Body of pancreas (tissue), 4 donors: ENCODE results near the gene PPFIBP2. TPM values are rescaled to one million over a fixed set of nuclear protein-coding genes. Genes with fewer than 3 reads are reported as not detected.
A peak's percentile ranks its signal among the peaks of the same experiment; 100 is the strongest.

Experiments used
- ATAC-seq: fragments of 150-250 bp; one replicate; pipeline ENCODE4 v1.9.1; 2016
- DNase-seq, 4 donors: peaks; one replicate each; pipeline ENCODE4 v3.0.0-alpha.2; 2019
- H3K27ac ChIP-seq, 4 donors: fragments of 200-600 bp; sonication (generic); 1 replicate in 3 of 4; 2 replicates in 1 of 4; pipeline versions ENCODE4 v1.5.1 to v1.6.1; 2016 to 2019; ENCODE audit warnings: mild to moderate bottlenecking in 1 of 4, mixed read lengths in 1 of 4, moderate library complexity in 1 of 4
- H3K27me3 ChIP-seq, 2 donors: fragments of 200-600 bp; sonication (generic); one replicate each; pipeline ENCODE4 v1.6.0; 2016; ENCODE audit warnings: mild to moderate bottlenecking in 1 of 2
- H3K36me3 ChIP-seq, 2 donors: fragments of 200-600 bp; sonication (generic); replicated peaks in 1 of 2; 2 replicates each; pipeline ENCODE4 v1.5.1; 2016; ENCODE audit warnings: low read depth in 2 of 2; ENCODE audit not compliant: insufficient read depth in 1 of 2
- H3K4me1 ChIP-seq: fragments of 200-600 bp; sonication (generic); one replicate; pipeline ENCODE4 v1.6.0; 2016
- H3K4me3 ChIP-seq, 2 donors: fragments of 200-600 bp; sonication (generic); 1 replicate in 1 of 2; 2 replicates in 1 of 2; pipeline ENCODE4 v1.5.1; 2016 to 2019
- H3K9me3 ChIP-seq, 3 donors: fragments of 200-600 bp; sonication (generic); 1 replicate in 2 of 3; 2 replicates in 1 of 3; pipeline ENCODE4 v1.5.1; 2016
- POLR2A ChIP-seq, 3 donors: fragments of 450-650 bp; IDR thresholded peaks; one replicate each; pipeline ENCODE4 v1.6.1; 2016; ENCODE audit warnings: antibody characterized with exemption in 3 of 3, mild to moderate bottlenecking in 2 of 3
- WGBS, 2 donors: methylation state at CpG; one replicate each; pipeline ENCODE4 v1.1.5; 2017; 5-methylcytosine and 5-hydroxymethylcytosine counted together
- intact Hi-C: fragments of 100-400 bp; cut with DNase I; formaldehyde crosslinking; loops from one replicate; pipeline ENCODE4 v1.15.1; 2023
- total RNA-seq, 2 donors: library from RNA; depleted of rRNA; stranded (reverse); fragments of >200 nt; gene quantifications; one replicate each; pipeline ENCODE4 v1.1.0, GENCODE V29; 2016
- TF ChIP-seq, protein P1 (sequence below), 7 experiments: fragments of 450-650 bp in 4 of 7; fragments of 200-600 bp in 3 of 7; sonication (generic) in 3 of 7; IDR thresholded peaks; one replicate each; pipeline ENCODE4 v1.5.1; 2016 to 2019; ENCODE audit warnings: antibody characterized with exemption in 7 of 7

PPFIBP2 gene
- total RNA-seq, 2 donors from 2014 or later, result 34.9 to 35.3 TPM

DNA sequence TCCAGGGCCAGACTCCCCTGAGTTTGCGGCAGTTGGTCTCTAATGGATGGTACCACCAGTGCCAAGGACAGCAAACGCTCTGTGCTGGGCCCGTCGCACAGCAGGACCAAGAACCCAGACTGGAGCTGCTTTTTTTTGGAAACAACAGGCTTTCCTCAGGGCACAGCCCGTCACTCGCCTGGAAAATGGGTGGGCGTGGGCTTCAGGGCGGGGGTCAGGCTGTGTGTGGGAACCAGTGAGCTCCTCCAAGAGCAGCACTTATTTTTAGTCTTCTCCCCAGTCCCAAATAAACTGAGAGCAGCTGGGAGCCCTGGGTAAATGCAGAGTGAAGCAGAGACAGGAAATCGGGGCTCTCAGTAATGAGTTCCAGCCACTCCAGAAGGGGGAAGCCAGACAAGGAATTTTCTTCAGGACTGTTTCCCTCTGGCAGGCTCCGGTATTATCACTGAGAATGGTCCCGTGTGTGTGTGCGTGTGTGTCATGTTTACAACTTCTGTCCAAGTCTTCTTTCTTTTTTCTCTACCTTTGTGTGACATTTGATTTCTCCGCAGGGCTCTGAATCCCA, 63.0 kb downstream of the PPFIBP2 start:
- DNase-seq (no peak), ATAC-seq (no peak)
- intact Hi-C loops, result no loop called here
- TF ChIP-seq, protein P1, sequence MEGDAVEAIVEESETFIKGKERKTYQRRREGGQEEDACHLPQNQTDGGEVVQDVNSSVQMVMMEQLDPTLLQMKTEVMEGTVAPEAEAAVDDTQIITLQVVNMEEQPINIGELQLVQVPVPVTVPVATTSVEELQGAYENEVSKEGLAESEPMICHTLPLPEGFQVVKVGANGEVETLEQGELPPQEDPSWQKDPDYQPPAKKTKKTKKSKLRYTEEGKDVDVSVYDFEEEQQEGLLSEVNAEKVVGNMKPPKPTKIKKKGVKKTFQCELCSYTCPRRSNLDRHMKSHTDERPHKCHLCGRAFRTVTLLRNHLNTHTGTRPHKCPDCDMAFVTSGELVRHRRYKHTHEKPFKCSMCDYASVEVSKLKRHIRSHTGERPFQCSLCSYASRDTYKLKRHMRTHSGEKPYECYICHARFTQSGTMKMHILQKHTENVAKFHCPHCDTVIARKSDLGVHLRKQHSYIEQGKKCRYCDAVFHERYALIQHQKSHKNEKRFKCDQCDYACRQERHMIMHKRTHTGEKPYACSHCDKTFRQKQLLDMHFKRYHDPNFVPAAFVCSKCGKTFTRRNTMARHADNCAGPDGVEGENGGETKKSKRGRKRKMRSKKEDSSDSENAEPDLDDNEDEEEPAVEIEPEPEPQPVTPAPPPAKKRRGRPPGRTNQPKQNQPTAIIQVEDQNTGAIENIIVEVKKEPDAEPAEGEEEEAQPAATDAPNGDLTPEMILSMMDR (IDR thresholded peaks at IDR 0.05), result no peak
- TF ChIP-seq POLR2A (IDR thresholded peaks at IDR 0.05), result no peak
- H3K9me3 ChIP-seq, result no peaks in the 10 kb centered on the region
- 65 to 73% methylated on average over 5 to 13 of the region's 13 CpGs for WGBS, 2 donors
- no peaks in the 10 kb centered on the region for H3K36me3 ChIP-seq
- no peaks in the 10 kb centered on the region for H3K27me3 ChIP-seq
- H3K4me1 ChIP-seq, result peaks cover 28% of the 10 kb centered on the region
- no peak overlapping the region for H3K4me3 ChIP-seq
- peak overlapping the region in 1 of 4 donors; percentile 34 for H3K27ac ChIP-seq

DNA sequence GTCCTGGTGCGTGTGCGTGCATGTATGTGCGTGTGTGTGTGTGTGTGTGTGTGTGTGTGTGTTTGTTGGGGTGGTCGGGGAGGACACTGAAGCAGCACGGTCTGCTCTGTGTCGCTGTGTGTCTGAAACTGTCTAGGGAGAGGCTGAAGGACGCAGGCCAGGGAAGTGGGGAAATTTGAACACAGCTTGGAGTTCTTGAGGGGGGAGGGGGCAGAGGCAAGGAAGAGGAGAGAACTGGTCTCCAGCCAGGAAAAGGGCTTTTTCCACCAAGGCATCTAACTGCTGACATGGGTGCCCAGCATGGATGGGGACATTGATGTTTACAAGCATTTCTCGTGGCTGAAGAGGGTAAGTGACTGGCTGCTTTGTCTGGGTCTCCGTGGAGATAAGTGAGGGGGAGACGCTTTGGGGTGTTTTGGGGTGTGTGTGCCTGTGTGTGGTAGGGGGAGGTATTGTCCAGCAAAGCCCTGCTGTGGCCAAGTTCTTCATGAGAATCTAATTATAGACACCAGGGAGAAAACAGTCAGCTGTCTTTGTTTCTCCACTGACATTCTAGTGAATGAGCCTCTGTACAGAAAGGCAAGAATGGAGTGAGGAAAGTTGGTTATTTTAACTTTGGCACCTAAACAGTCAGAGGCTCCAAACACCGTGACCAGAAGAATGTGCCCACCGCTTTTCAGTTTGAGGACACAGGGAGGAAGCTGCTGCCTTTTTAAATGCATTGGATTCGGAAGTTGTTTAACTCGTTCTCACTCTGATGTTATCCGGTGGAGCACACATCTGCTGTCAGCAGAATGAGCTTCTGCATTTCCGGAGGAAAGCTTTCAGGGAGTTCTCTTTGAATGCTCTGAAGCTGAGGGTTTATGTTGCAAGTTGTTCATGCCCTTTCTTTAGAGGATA, 63.7 kb downstream of the PPFIBP2 start:
- intact Hi-C loops, result no loop called here
- ATAC-seq (no peak), DNase-seq (no peak)
- 52 to 62% methylated on average over 16 of the region's 16 CpGs for WGBS, 2 donors
- H3K36me3 ChIP-seq, result no peaks in the 10 kb centered on the region
- TF ChIP-seq, protein P1 (IDR thresholded peaks at IDR 0.05), result no peak
- TF ChIP-seq POLR2A (IDR thresholded peaks at IDR 0.05), result peak in 1 of 3 donors; percentile 9
- H3K27ac ChIP-seq, result peak overlapping the region; percentile 9 to 37 (median 20)
- peaks cover 21% of the 10 kb centered on the region for H3K4me1 ChIP-seq
- no peaks in the 10 kb centered on the region for H3K27me3 ChIP-seq
- no peak overlapping the region for H3K4me3 ChIP-seq
- no peaks in the 10 kb centered on the region for H3K9me3 ChIP-seq

DNA sequence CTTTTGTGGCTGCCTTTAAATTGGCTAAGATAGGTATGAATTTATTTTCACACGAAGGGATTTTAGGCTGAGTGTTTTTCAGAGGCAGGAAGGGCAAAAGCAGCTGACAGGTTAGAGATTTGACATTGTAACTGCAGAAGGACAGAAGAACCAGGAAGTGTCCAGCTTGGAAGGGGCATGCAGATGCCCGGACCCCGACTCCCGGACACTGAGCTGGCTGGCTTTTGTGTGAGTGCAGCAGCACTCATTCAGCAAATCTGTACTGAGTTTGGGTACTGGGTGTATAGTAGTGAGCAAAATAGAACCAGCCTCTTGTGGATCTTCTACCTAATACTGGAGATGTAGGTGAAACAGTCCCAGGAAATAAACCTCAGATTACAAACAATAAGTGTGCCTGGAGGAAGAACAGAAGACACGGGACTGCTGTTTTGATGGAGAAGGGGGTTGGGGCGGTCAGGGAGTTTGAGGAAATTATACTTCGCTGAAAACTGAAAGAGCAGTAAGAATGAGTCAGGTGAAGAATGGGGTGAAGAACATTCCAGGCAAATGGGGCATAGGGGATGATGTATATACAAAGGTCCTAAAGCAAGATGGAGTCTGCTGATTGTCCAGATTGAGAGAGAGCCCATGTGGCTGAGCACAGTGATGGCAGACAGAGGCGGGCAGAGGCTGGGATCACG, 64.6 kb downstream of the PPFIBP2 start:
- Histone ChIP-seq H3K9me3 (no peaks in the 10 kb centered on the region), H3K27me3 (no peaks in the 10 kb centered on the region), H3K36me3 (no peaks in the 10 kb centered on the region), H3K4me1 (peaks cover 17% of the 10 kb centered on the region), H3K27ac (peak overlapping the region in 3 of 4 donors; percentile 9 to 37 (median 26)), H3K4me3 (no peak overlapping the region)
- DNase-seq, result no peak
- 65 to 74% methylated on average over 9 of the region's 9 CpGs for WGBS, 2 donors
- TF ChIP-seq POLR2A (IDR thresholded peaks at IDR 0.05), result no peak
- intact Hi-C loops, result no loop called here
- no peak for ATAC-seq

DNA sequence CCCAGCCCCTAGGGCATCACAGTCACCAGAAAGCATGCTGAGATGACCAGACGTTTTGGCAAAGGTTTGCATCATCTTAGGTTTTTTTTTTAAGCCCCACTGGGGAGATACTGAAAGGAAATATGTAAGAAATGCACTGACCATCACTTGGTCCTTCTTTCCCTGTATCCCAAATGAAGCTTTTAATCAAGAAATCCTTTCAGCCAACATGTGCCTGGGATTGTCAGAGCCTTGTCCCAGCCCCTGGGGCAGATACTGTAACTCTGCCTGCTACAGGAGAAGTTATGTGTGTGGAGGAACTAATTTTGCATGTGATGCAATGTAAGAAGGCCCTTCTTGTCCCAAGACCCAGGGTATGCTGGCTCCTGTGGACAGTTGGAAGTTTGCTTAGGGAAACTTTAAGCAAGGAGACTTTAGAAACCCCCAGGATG, 65.6 kb downstream of the PPFIBP2 start:
- WGBS, 2 donors, result 45 to 46% methylated on average over 1 of the region's 1 CpG
- ATAC-seq (peak; percentile 23), DNase-seq (peak in 1 of 4 donors; percentile 9)
- H3K9me3 ChIP-seq, result no peaks in the 10 kb centered on the region
- TF ChIP-seq POLR2A (IDR thresholded peaks at IDR 0.05), result no peak
- TF ChIP-seq, protein P1 (IDR thresholded peaks at IDR 0.05), result no peak
- no peaks in the 10 kb centered on the region for H3K27me3 ChIP-seq
- no peaks in the 10 kb centered on the region for H3K36me3 ChIP-seq
- no peak overlapping the region for H3K4me3 ChIP-seq
- H3K27ac ChIP-seq, result no peak overlapping the region
- peaks cover 10% of the 10 kb centered on the region for H3K4me1 ChIP-seq
- intact Hi-C loops, result no loop called here

DNA sequence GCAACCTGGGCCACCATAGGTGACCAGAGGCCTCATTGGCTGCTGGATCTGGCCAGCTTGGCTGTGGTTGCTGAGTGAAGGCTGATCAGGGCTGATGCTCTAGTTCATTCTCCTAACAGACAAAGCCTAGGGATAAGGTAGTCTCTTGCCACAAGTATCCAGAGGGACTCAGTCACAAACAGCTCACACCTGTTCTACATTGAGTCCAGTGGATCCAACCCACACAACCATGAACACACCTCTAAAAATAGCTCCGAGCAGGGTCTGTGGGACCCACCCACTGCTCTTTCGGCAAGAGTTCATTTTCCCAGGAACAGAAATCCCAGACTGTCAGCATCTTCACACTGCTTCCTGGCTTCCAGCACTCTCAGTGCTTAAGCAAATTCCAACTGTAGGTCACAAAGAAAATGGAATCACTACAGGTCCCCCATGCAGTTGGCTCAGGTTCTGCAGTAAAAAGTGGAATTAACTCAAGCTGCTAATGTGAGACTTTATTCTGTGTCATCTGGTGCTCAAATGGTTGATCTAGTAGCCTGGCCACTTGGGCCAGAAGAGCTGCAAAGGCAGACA, 67.3 kb downstream of the PPFIBP2 start:
- Histone ChIP-seq H3K4me3 (no peak overlapping the region), H3K9me3 (no peaks in the 10 kb centered on the region), H3K36me3 (no peaks in the 10 kb centered on the region), H3K27me3 (no peaks in the 10 kb centered on the region), H3K27ac (no peak overlapping the region), H3K4me1 (peaks cover 1% of the 10 kb centered on the region)
- ATAC-seq (no peak), DNase-seq (no peak)
- intact Hi-C loops, result no loop called here
- TF ChIP-seq, protein P1 (IDR thresholded peaks at IDR 0.05), result no peak
- 83 to 90% methylated on average over 1 to 2 of the region's 2 CpGs for WGBS, 2 donors
